ENCODE measurements around the gene BRMS1L. TPM values are rescaled to one million over a fixed set of nuclear protein-coding genes. Genes with fewer than 3 reads are reported as not detected.

The BRMS1L gene
- total and polyA plus RNA-seq, 2 of the 4 experiments (the other 2 are of a cell fraction) = 1.8 to 6.2 TPM

DNA sequence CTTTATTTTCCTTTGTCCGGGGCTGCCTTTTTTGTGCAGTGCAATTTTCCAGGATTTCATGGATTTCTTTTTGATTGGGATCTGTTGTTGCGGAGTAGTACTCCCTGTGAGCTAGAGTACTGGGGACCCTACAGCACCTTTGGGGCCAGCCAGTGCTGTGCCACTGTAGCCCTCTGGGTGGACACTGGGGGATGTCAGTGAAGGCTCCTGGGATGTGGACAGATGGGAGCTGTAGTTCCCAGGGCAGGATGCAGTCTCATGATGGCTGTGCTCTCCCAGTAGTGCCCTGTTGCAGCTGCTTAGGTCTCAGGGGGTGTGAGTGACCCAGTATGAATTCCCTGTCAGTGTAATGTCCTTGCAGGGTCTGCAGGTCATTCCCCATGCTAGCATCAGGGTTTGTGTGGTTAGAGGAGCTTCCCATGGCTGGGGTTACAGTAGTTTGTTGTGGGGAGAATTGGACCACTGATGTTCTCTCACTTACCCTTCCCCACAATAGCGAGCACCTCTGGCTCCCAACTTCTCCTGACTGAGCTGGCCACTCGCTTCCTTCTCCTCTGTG, 72.2 kb downstream of the BRMS1L start:
- in situ Hi-C loops (cut with MboI; ENCODE audit: low sequenced_read_pairs) (no loop called here), intact Hi-C loops (cut with micrococcal nuclease) (no loop called here), dilution Hi-C loops (cut with HindIII; ENCODE audit: low sequenced_read_pairs, unreplicated experiment) (no loop called here)
- WGBS, 2 experiments (ENCODE audit: extremely low coverage in 2 of 2, insufficient read length in 1 of 2) = 100% methylated on average over 1 of the region's 4 CpGs; no CpG with 5 or more reads in 1 of the 2 experiments
- Histone ChIP-seq H4K91ac (ENCODE audit: insufficient read depth, low read depth, low read length) (no peak overlapping the region), H3K79me1 (ENCODE audit: low read depth in 1 of 2, low read length in 2 of 2) (no peaks in the 10 kb centered on the region), H3K9me1 (ENCODE audit: insufficient read depth, low read length) (no peaks in the 10 kb centered on the region), H3K4me2 (ENCODE audit: low read depth, low read length) (no peak overlapping the region), H4K20me1 (ENCODE audit: insufficient read depth, low read length) (no peaks in the 10 kb centered on the region), H3K4ac (ENCODE audit: low read depth, low read length) (no peak overlapping the region), H4K5ac (ENCODE audit: low read depth, low read length) (no peak overlapping the region), H3K36me3 (ENCODE audit: control insufficient read depth, insufficient read depth, low read length) (no peaks in the 10 kb centered on the region), H3K18ac (ENCODE audit: low read depth, low read length) (no peak overlapping the region), H3K9ac (ENCODE audit: low read depth, low read length) (no peak overlapping the region), H2BK20ac (ENCODE audit: low read depth, low read length) (no peak overlapping the region), H3K4me3 (ENCODE audit: insufficient read depth, low read depth, low read length) (no peak overlapping the region), H3K27ac (ENCODE audit: insufficient read depth, low read length) (no peak overlapping the region), H3K23ac (ENCODE audit: low read depth, low read length) (no peak overlapping the region; the same call in 1 of the 2 replicates), H3K56ac (ENCODE audit: extremely low read depth, insufficient read depth, low read length) (no peak overlapping the region), H2BK15ac (ENCODE audit: low read depth, low read length) (no peak overlapping the region), H2AFZ (replicated peaks; ENCODE audit: low read length, poor library complexity) (no peak overlapping the region), H3K9me3 (ENCODE audit: control insufficient read depth, insufficient read depth, low read length) (no peaks in the 10 kb centered on the region), H2BK120ac (ENCODE audit: low read depth, low read length) (no peak overlapping the region), H2AK5ac (ENCODE audit: low read depth, low read length) (no peak overlapping the region), H2AK9ac (replicated peaks; ENCODE audit: low read depth, low read length, poor library complexity) (no peak overlapping the region), H2BK5ac (ENCODE audit: low read depth, low read length, poor library complexity, severe bottlenecking) (no peak overlapping the region), H4K8ac (ENCODE audit: low read depth in 2 of 2, low read length in 2 of 2) (no peak overlapping the region), H3K4me1 (ENCODE audit: control insufficient read depth, insufficient read depth, low read length) (no peaks in the 10 kb centered on the region), H3K14ac (replicated peaks; ENCODE audit: low read depth, low read length) (no peak overlapping the region), H3K27me3 (ENCODE audit: control insufficient read depth, insufficient read depth, low read length) (no peaks in the 10 kb centered on the region; the same call in none of the 2 replicates)
- DNase-seq (no peak), ATAC-seq (ENCODE audit: low read depth) (no peak)
- POLR2A ChIA-PET (ENCODE audit: unreplicated experiment) = no interaction called here
- CTCF ChIA-PET = no interaction called here
- no peak for TF ChIP-seq CTCF (conservative IDR thresholded peaks at IDR 0.05; ENCODE audit: low read depth, low read length)
- TF ChIP-seq CHD1 (IDR thresholded peaks at IDR 0.05; ENCODE audit: low read depth, low read length) = no peak
- no peak for TF ChIP-seq RCOR1 (IDR thresholded peaks at IDR 0.05; ENCODE audit: insufficient replicate concordance, low read length)
- TF ChIP-seq NFE2L2 (IDR thresholded peaks at IDR 0.05; ENCODE audit: low read depth, low read length) = no peak
- no peak for TF ChIP-seq MXI1 (IDR thresholded peaks at IDR 0.05; ENCODE audit: borderline replicate concordance, low read depth, low read length)
- no peak for TF ChIP-seq BHLHE40 (IDR thresholded peaks at IDR 0.05; ENCODE audit: low read depth, low read length)
- no peak for TF ChIP-seq RFX5 (IDR thresholded peaks at IDR 0.05; ENCODE audit: low read depth, low read length)
- no peak for TF ChIP-seq SMC3 (IDR thresholded peaks at IDR 0.05; ENCODE audit: low read depth, low read length)
- no peak for TF ChIP-seq USF2 (IDR thresholded peaks at IDR 0.05; ENCODE audit: low read depth, low read length)
- no TSS peak for BruUV-seq (replicated peaks)

All from IMR-90 (cell line).